GM12892 (cell line): Measurements from ENCODE around the gene DAO.

Experiments used
- POLR2A ChIP-seq: IDR thresholded peaks from 2 replicates; pipeline ENCODE4 v1.6.1; 2011; ENCODE audit warnings: low read depth, low read length, control low read depth
- POLR2AphosphoS5 ChIP-seq: IDR thresholded peaks from 2 replicates; pipeline ENCODE4 v1.6.1; 2011; ENCODE audit warnings: low read depth, low read length, control low read depth
- TAF1 ChIP-seq: IDR thresholded peaks from 2 replicates; pipeline ENCODE4 v1.6.1; 2011; ENCODE audit warnings: low read depth, mild to moderate bottlenecking, control low read depth, low read length, borderline replicate concordance

- TF ChIP-seq TAF1 = no peak
- no peak for TF ChIP-seq POLR2AphosphoS5
- TF ChIP-seq POLR2A = no peak
Observed at GRCh38 chr12:108888031-108888430, 8.1 kb downstream of the DAO start.
